ENCODE results near the gene CST9.

DNA sequence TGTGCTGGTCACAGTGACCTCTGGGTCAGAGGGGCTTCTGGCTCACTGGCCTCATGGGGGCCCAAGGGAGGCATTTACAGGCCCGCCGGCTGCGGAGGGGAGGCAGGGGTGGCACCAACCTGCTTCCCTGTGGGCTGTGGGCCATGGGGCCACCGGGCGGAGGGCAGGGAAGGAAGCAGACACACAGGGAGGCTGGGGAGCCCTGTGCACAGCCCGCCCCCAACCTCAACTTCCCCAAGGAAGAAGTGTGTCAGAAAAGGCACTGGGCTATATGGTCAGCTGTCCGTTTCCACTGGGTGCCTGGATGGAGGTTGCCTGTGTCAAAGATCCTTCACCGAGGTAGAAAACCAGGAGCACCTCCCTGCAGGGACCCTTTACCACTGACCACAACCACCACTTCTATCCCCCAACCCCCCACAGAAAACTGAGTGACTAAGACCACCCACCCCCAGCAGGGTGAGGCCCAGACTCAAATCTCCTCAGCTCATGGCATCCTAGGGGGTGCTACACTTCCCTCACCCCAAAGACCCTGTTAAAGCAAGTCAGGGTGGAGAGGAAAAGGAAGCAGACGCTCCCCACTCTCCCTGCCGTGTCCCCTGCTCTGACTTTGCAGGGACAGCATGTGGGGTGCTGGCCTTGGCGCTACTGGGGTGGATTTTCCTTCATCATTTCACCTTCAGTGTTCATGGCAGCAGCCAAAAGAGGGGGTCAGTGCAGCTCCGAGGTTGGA is 26.4 kb upstream of the CST9 start:
- TF ChIP-seq ZNF239 (CRISPR knock-in tag; IDR thresholded peaks at IDR 0.05) (no peak), RCOR1 (IDR thresholded peaks at IDR 0.05; ENCODE audit: borderline replicate concordance in 1 of 2, low read depth in 2 of 2, low read length in 2 of 2) (no peak), KLF16 (IDR thresholded peaks at IDR 0.05) (no peak), PTRF (tag; IDR thresholded peaks at IDR 0.05) (no peak), EZH2 (IDR thresholded peaks at IDR 0.05; ENCODE audit: borderline replicate concordance, low read depth, low read length) (no peak), CBX2 (IDR thresholded peaks at IDR 0.05; ENCODE audit: insufficient read depth, low read length, poor library complexity, severe bottlenecking) (no peak), ZNF12 (CRISPR knock-in tag; IDR thresholded peaks at IDR 0.05) (no peak), CCAR2 (IDR thresholded peaks at IDR 0.05; ENCODE audit: low read depth, low read length) (no peak), BHLHE40 (IDR thresholded peaks at IDR 0.05; ENCODE audit: low read length) (no peak), CTBP1 (IDR thresholded peaks at IDR 0.05; ENCODE audit: borderline replicate concordance) (no peak)
- TF ChIP-seq, protein P1, sequence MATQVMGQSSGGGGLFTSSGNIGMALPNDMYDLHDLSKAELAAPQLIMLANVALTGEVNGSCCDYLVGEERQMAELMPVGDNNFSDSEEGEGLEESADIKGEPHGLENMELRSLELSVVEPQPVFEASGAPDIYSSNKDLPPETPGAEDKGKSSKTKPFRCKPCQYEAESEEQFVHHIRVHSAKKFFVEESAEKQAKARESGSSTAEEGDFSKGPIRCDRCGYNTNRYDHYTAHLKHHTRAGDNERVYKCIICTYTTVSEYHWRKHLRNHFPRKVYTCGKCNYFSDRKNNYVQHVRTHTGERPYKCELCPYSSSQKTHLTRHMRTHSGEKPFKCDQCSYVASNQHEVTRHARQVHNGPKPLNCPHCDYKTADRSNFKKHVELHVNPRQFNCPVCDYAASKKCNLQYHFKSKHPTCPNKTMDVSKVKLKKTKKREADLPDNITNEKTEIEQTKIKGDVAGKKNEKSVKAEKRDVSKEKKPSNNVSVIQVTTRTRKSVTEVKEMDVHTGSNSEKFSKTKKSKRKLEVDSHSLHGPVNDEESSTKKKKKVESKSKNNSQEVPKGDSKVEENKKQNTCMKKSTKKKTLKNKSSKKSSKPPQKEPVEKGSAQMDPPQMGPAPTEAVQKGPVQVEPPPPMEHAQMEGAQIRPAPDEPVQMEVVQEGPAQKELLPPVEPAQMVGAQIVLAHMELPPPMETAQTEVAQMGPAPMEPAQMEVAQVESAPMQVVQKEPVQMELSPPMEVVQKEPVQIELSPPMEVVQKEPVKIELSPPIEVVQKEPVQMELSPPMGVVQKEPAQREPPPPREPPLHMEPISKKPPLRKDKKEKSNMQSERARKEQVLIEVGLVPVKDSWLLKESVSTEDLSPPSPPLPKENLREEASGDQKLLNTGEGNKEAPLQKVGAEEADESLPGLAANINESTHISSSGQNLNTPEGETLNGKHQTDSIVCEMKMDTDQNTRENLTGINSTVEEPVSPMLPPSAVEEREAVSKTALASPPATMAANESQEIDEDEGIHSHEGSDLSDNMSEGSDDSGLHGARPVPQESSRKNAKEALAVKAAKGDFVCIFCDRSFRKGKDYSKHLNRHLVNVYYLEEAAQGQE (IDR thresholded peaks at IDR 0.05; ENCODE audit: borderline replicate concordance), result no peak
- TF ChIP-seq, protein P1 (CRISPR knock-in tag; IDR thresholded peaks at IDR 0.05; ENCODE audit: low read depth), result no peak
